ENCODE measurements around the gene GMPR2. TPM values are rescaled to one million over a fixed set of nuclear protein-coding genes. Genes with fewer than 3 reads are reported as not detected.
A peak's percentile ranks its signal among the peaks of the same experiment; 100 is the strongest.

GMPR2 gene
- total and polyA plus RNA-seq, 2 of the 13 experiments (the other 11 are each of a cell fraction or from before 2014, with no cell fraction given) = 210 to 273 TPM

DNA sequence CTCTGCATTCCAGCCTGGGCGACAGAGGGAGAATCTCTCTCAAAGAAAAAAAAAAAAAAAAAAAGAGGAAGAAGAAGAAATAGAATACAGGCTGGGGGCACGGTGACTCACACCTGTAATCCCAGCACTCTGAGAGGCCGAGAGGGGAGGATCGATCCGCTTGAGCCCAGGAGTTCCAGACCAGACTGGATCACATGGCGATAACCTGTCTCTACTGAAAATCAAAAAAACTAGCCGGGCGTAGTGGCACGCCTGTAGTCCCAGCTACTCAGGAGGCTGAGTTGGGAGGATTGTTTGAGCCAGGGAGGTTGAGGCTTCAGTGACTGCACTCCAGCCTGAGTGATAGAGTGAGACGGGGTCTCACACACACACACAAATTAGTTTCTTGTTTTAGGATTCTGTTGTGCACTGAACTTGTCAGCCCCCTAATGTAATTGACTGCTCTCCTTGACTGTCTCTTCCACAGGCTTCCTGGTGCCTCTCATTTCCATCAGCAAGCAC lies 10.7 kb downstream of the GMPR2 start (continued):
- TF ChIP-seq ZNF30 (CRISPR knock-in tag; IDR thresholded peaks at IDR 0.05) (0 out of 2 replicates have a peak, but pooled peaks have one; percentile 11), GPN1 (CRISPR knock-in tag; IDR thresholded peaks at IDR 0.05; ENCODE audit: borderline replicate concordance) (no peak), ZNF34 (CRISPR knock-in tag; IDR thresholded peaks at IDR 0.05; ENCODE audit: borderline replicate concordance) (no peak), ZNF282 (IDR thresholded peaks at IDR 0.05; ENCODE audit: partially characterized antibody) (peak; percentile 36), ZNF333 (CRISPR knock-in tag; IDR thresholded peaks at IDR 0.05; ENCODE audit: borderline replicate concordance) (peak; percentile 87), ZNF451 (CRISPR knock-in tag; IDR thresholded peaks at IDR 0.05) (peak; percentile 28; the same call in 1 of the 2 replicates), PHF20 (CRISPR knock-in tag; IDR thresholded peaks at IDR 0.05) (no peak), TEAD3 (CRISPR knock-in tag; optimal IDR thresholded peaks at IDR 0.05; ENCODE audit: borderline replicate concordance) (peak; percentile 36), KAT7 (CRISPR knock-in tag; IDR thresholded peaks at IDR 0.05; ENCODE audit: borderline replicate concordance) (peak; percentile 29; the same call in 1 of the 2 replicates), SSRP1 (CRISPR knock-in tag; IDR thresholded peaks at IDR 0.05) (0 out of 2 replicates have a peak, but pooled peaks have one; percentile 62)
- TF ChIP-seq, protein P1, sequence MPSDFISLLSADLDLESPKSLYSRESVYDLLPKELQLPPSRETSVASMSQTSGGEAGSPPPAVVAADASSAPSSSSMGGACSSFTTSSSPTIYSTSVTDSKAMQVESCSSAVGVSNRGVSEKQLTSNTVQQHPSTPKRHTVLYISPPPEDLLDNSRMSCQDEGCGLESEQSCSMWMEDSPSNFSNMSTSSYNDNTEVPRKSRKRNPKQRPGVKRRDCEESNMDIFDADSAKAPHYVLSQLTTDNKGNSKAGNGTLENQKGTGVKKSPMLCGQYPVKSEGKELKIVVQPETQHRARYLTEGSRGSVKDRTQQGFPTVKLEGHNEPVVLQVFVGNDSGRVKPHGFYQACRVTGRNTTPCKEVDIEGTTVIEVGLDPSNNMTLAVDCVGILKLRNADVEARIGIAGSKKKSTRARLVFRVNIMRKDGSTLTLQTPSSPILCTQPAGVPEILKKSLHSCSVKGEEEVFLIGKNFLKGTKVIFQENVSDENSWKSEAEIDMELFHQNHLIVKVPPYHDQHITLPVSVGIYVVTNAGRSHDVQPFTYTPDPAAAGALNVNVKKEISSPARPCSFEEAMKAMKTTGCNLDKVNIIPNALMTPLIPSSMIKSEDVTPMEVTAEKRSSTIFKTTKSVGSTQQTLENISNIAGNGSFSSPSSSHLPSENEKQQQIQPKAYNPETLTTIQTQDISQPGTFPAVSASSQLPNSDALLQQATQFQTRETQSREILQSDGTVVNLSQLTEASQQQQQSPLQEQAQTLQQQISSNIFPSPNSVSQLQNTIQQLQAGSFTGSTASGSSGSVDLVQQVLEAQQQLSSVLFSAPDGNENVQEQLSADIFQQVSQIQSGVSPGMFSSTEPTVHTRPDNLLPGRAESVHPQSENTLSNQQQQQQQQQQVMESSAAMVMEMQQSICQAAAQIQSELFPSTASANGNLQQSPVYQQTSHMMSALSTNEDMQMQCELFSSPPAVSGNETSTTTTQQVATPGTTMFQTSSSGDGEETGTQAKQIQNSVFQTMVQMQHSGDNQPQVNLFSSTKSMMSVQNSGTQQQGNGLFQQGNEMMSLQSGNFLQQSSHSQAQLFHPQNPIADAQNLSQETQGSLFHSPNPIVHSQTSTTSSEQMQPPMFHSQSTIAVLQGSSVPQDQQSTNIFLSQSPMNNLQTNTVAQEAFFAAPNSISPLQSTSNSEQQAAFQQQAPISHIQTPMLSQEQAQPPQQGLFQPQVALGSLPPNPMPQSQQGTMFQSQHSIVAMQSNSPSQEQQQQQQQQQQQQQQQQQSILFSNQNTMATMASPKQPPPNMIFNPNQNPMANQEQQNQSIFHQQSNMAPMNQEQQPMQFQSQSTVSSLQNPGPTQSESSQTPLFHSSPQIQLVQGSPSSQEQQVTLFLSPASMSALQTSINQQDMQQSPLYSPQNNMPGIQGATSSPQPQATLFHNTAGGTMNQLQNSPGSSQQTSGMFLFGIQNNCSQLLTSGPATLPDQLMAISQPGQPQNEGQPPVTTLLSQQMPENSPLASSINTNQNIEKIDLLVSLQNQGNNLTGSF (CRISPR knock-in tag; IDR thresholded peaks at IDR 0.05) = 0 out of 2 replicates have a peak, but pooled peaks have one; percentile 59
- TF ChIP-seq, protein P2, sequence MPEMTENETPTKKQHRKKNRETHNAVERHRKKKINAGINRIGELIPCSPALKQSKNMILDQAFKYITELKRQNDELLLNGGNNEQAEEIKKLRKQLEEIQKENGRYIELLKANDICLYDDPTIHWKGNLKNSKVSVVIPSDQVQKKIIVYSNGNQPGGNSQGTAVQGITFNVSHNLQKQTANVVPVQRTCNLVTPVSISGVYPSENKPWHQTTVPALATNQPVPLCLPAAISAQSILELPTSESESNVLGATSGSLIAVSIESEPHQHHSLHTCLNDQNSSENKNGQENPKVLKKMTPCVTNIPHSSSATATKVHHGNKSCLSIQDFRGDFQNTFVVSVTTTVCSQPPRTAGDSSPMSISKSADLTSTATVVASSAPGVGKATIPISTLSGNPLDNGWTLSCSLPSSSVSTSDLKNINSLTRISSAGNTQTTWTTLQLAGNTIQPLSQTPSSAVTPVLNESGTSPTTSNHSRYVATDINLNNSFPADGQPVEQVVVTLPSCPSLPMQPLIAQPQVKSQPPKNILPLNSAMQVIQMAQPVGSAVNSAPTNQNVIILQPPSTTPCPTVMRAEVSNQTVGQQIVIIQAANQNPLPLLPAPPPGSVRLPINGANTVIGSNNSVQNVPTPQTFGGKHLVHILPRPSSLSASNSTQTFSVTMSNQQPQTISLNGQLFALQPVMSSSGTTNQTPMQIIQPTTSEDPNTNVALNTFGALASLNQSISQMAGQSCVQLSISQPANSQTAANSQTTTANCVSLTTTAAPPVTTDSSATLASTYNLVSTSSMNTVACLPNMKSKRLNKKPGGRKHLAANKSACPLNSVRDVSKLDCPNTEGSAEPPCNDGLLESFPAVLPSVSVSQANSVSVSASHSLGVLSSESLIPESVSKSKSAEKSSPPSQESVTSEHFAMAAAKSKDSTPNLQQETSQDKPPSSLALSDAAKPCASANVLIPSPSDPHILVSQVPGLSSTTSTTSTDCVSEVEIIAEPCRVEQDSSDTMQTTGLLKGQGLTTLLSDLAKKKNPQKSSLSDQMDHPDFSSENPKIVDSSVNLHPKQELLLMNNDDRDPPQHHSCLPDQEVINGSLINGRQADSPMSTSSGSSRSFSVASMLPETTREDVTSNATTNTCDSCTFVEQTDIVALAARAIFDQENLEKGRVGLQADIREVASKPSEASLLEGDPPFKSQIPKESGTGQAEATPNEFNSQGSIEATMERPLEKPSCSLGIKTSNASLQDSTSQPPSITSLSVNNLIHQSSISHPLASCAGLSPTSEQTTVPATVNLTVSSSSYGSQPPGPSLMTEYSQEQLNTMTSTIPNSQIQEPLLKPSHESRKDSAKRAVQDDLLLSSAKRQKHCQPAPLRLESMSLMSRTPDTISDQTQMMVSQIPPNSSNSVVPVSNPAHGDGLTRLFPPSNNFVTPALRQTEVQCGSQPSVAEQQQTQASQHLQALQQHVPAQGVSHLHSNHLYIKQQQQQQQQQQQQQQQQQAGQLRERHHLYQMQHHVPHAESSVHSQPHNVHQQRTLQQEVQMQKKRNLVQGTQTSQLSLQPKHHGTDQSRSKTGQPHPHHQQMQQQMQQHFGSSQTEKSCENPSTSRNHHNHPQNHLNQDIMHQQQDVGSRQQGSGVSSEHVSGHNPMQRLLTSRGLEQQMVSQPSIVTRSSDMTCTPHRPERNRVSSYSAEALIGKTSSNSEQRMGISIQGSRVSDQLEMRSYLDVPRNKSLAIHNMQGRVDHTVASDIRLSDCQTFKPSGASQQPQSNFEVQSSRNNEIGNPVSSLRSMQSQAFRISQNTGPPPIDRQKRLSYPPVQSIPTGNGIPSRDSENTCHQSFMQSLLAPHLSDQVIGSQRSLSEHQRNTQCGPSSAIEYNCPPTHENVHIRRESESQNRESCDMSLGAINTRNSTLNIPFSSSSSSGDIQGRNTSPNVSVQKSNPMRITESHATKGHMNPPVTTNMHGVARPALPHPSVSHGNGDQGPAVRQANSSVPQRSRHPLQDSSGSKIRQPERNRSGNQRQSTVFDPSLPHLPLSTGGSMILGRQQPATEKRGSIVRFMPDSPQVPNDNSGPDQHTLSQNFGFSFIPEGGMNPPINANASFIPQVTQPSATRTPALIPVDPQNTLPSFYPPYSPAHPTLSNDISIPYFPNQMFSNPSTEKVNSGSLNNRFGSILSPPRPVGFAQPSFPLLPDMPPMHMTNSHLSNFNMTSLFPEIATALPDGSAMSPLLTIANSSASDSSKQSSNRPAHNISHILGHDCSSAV (CRISPR knock-in tag; IDR thresholded peaks at IDR 0.05; ENCODE audit: borderline replicate concordance) = no peak
- TF ChIP-seq, protein P3, sequence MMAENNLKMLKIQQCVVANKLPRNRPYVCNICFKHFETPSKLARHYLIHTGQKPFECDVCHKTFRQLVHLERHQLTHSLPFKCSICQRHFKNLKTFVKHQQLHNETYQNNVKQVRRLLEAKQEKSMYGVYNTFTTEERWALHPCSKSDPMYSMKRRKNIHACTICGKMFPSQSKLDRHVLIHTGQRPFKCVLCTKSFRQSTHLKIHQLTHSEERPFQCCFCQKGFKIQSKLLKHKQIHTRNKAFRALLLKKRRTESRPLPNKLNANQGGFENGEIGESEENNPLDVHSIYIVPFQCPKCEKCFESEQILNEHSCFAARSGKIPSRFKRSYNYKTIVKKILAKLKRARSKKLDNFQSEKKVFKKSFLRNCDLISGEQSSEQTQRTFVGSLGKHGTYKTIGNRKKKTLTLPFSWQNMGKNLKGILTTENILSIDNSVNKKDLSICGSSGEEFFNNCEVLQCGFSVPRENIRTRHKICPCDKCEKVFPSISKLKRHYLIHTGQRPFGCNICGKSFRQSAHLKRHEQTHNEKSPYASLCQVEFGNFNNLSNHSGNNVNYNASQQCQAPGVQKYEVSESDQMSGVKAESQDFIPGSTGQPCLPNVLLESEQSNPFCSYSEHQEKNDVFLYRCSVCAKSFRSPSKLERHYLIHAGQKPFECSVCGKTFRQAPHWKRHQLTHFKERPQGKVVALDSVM (CRISPR knock-in tag; IDR thresholded peaks at IDR 0.05) = peak; percentile 95
